SK-N-SH (cell line): ENCODE results near the gene LSP1.

Experiments
- CTCF ChIP-seq: fragments of 200-600 bp; sonication (generic); IDR thresholded peaks from 2 replicates; pipeline ENCODE4 v1.6.1; 2017; ENCODE audit warnings: antibody characterized with exemption, mild to moderate bottlenecking, moderate library complexity
- ELF1 ChIP-seq: IDR thresholded peaks from 2 replicates; pipeline ENCODE4 v1.4.0; 2012
- MAX ChIP-seq: IDR thresholded peaks from 2 replicates; pipeline ENCODE4 v1.4.0; 2012; ENCODE audit warnings: low read depth
- MEF2A ChIP-seq: IDR thresholded peaks from 2 replicates; pipeline ENCODE4 v1.4.0; 2012; ENCODE audit warnings: low read depth, borderline replicate concordance
- PBX3 ChIP-seq: IDR thresholded peaks from 2 replicates; pipeline ENCODE4; 2012
- POLR2AphosphoS5 ChIP-seq: IDR thresholded peaks from 2 replicates; pipeline ENCODE4 v1.6.1; 2012; ENCODE audit warnings: low read depth, low read length
- REST ChIP-seq: IDR thresholded peaks from 2 replicates; pipeline ENCODE4 v1.6.1; 2012; ENCODE audit warnings: mild to moderate bottlenecking, low read depth, low read length, moderate library complexity
- RFX5 ChIP-seq: IDR thresholded peaks from 2 replicates; pipeline ENCODE4 v1.6.1; 2012; ENCODE audit warnings: mild to moderate bottlenecking, improper control_type of control experiment, low read length
- SIN3A ChIP-seq: IDR thresholded peaks from 2 replicates; pipeline ENCODE4 v1.6.1; 2012; ENCODE audit warnings: low read depth, mild to moderate bottlenecking, low read length, moderate library complexity, borderline replicate concordance
- TAF1 ChIP-seq: IDR thresholded peaks from 2 replicates; pipeline ENCODE4 v1.6.1; 2012; ENCODE audit warnings: low read depth, mild to moderate bottlenecking, low read length, moderate library complexity, borderline replicate concordance
- TCF12 ChIP-seq: IDR thresholded peaks from 2 replicates; pipeline ENCODE4 v1.4.0; 2012
- USF2 ChIP-seq: fragments of 150-350 bp; IDR thresholded peaks from 2 replicates; pipeline ENCODE4 v1.6.1; 2017; ENCODE audit warnings: antibody characterized with exemption, low read length, low read depth, borderline replicate concordance
- YY1 ChIP-seq: IDR thresholded peaks from 2 replicates; pipeline ENCODE4 v1.4.0; 2012; ENCODE audit warnings: low read depth, mild to moderate bottlenecking

- TF ChIP-seq PBX3, result no peak
- TF ChIP-seq YY1, result no peak
- no peak for TF ChIP-seq TCF12
- no peak for TF ChIP-seq CTCF
- TF ChIP-seq ELF1, result no peak
- TF ChIP-seq MEF2A, result no peak
- no peak for TF ChIP-seq TAF1
- TF ChIP-seq REST, result no peak
- no peak for TF ChIP-seq MAX
- no peak for TF ChIP-seq SIN3A
- TF ChIP-seq POLR2AphosphoS5, result no peak
- TF ChIP-seq USF2, result no peak
- no peak for TF ChIP-seq RFX5
Observed at GRCh38 chr11:1841511-1842148, 11.3 kb upstream of the LSP1 start.
